Measurements from ENCODE around the gene RTN3.

Gene RTN3

DNA sequence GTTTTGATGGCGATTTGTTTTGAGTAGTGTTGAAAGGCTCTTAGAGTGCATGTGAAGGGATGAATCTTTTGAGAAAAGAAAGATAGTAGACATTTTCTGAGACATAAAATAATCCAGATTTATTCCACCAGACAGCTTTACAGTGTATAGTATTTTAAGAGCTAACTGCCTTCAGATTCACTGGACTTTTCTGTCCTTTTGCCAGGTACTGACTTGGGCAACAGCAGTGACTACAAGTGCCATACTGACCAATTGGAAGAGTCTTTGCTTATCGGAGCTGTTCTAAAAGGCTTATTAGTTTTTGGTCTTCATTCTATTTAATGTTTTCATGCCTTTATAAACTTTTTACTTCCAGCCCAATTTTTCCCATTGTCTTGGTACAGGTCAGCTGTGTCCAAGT, 32.5 kb downstream of the RTN3 start:
- Histone ChIP-seq H2AK5ac (ENCODE audit: low read depth, low read length) (no peak overlapping the region), H3K9me3 (replicated peaks in 1 of 2; ENCODE audit: control insufficient read depth in 2 of 2, insufficient read depth in 1 of 2, low read depth in 1 of 2, low read length in 2 of 2) (no peaks in the 10 kb centered on the region), H3K4me3 (ENCODE audit: low read length in 2 of 2) (no peak overlapping the region), H3K18ac (ENCODE audit: low read length) (no peak overlapping the region), H3K27me3 (ENCODE audit: control insufficient read depth in 3 of 3, insufficient read depth in 3 of 3, low read depth in 1 of 3, low read length in 3 of 3) (no peaks in the 10 kb centered on the region), H4K91ac (ENCODE audit: low read depth, low read length, poor library complexity) (no peak overlapping the region), H3K27ac (replicated peaks; ENCODE audit: low read length) (no peak overlapping the region), H2BK5ac (ENCODE audit: low read length) (no peak overlapping the region), H3K9ac (ENCODE audit: low read depth, low read length, poor library complexity) (no peak overlapping the region), H3K4me2 (ENCODE audit: insufficient read depth, low read length, poor library complexity, severe bottlenecking) (no peak overlapping the region), H3K79me1 (ENCODE audit: low read depth, low read length) (peaks cover 8% of the 10 kb centered on the region), H2BK12ac (ENCODE audit: low read length) (no peak overlapping the region), H2BK15ac (ENCODE audit: low read length) (no peak overlapping the region), H3K14ac (ENCODE audit: low read length) (no peak overlapping the region), H3K23ac (ENCODE audit: low read depth, low read length, poor library complexity) (no peak overlapping the region), H3K36me3 (replicated peaks in 1 of 2; ENCODE audit: control insufficient read depth in 2 of 2, insufficient read depth in 2 of 2, low read length in 2 of 2) (peaks cover 0 to 22% of the 10 kb centered on the region in 2 donors), H3K4ac (ENCODE audit: low read length) (no peak overlapping the region), H4K8ac (ENCODE audit: low read depth, low read length) (no peak overlapping the region), H2BK120ac (ENCODE audit: low read depth, low read length) (no peak overlapping the region), H3K4me1 (ENCODE audit: control insufficient read depth in 2 of 2, insufficient read depth in 1 of 2, low read depth in 1 of 2, low read length in 2 of 2) (no peaks in the 10 kb centered on the region), H2AFZ (ENCODE audit: low read length) (no peak overlapping the region)
- no peak for DNase-seq (ENCODE audit: low spot score)
- 100% methylated on average over 1 of the region's 2 CpGs for WGBS, 2 donors (ENCODE audit: extremely low coverage in 2 of 2, insufficient read length in 2 of 2, insufficient replicate concordance in 1 of 2)

DNA sequence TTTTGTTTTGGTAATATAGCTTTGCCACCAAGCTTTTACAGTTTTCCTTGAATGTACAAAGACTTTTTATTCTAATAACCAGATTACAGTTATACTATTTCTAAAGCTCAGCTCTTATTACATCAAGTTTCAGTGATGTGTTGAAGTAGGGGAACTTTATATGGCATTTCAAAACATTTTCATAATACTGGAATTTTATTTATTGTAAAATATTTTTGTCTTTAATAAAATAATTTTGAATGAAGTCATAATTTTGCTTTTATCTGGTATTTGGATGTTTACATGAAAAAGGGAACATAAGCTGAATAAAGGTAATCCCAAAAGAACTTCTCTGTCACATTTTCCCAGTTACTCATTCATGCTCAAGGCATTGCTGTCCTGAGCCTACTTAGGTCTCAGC, 34.7 kb downstream of the RTN3 start:
- no peak overlapping the region for H2BK12ac ChIP-seq (ENCODE audit: low read length)
- no peak overlapping the region for H2AK5ac ChIP-seq (ENCODE audit: low read depth, low read length)
- no peak overlapping the region for H3K14ac ChIP-seq (ENCODE audit: low read length)
- H4K8ac ChIP-seq (ENCODE audit: low read depth, low read length): no peak overlapping the region
- H3K4ac ChIP-seq (ENCODE audit: low read length): no peak overlapping the region
- no peak for DNase-seq (ENCODE audit: low spot score)
- no peak overlapping the region for H3K18ac ChIP-seq (ENCODE audit: low read length)
- H3K23ac ChIP-seq (ENCODE audit: low read depth, low read length, poor library complexity): no peak overlapping the region
- H2BK120ac ChIP-seq (ENCODE audit: low read depth, low read length): no peak overlapping the region
- H3K27me3 ChIP-seq (ENCODE audit: control insufficient read depth in 3 of 3, insufficient read depth in 3 of 3, low read depth in 1 of 3, low read length in 3 of 3): no peaks in the 10 kb centered on the region
- no peak overlapping the region for H2BK5ac ChIP-seq (ENCODE audit: low read length)
- no peak overlapping the region for H3K4me2 ChIP-seq (ENCODE audit: insufficient read depth, low read length, poor library complexity, severe bottlenecking)
- H3K36me3 ChIP-seq (replicated peaks in 1 of 2; ENCODE audit: control insufficient read depth in 2 of 2, insufficient read depth in 2 of 2, low read length in 2 of 2): peaks cover 4 to 35% of the 10 kb centered on the region in 2 donors
- no peak overlapping the region for H3K9ac ChIP-seq (ENCODE audit: low read depth, low read length, poor library complexity)
- H3K9me3 ChIP-seq (replicated peaks in 1 of 2; ENCODE audit: control insufficient read depth in 2 of 2, insufficient read depth in 1 of 2, low read depth in 1 of 2, low read length in 2 of 2): no peaks in the 10 kb centered on the region
- no peak overlapping the region for H2AFZ ChIP-seq (ENCODE audit: low read length)
- no peak overlapping the region for H4K91ac ChIP-seq (ENCODE audit: low read depth, low read length, poor library complexity)
- no peak overlapping the region for H3K27ac ChIP-seq (replicated peaks; ENCODE audit: low read length)
- H3K4me1 ChIP-seq (ENCODE audit: control insufficient read depth in 2 of 2, insufficient read depth in 1 of 2, low read depth in 1 of 2, low read length in 2 of 2): no peaks in the 10 kb centered on the region
- H2BK15ac ChIP-seq (ENCODE audit: low read length): no peak overlapping the region
- H3K79me1 ChIP-seq (ENCODE audit: low read depth, low read length): peaks cover 8% of the 10 kb centered on the region
- H3K4me3 ChIP-seq (ENCODE audit: low read length in 2 of 2): no peak overlapping the region

GRCh38 chr11:63719001-63719400, 37.7 kb downstream of the RTN3 start:
- H3K4me1 ChIP-seq (ENCODE audit: control insufficient read depth in 2 of 2, insufficient read depth in 1 of 2, low read depth in 1 of 2, low read length in 2 of 2): no peaks in the 10 kb centered on the region
- no peak overlapping the region for H3K9ac ChIP-seq (ENCODE audit: low read depth, low read length, poor library complexity)
- no peak overlapping the region for H3K4ac ChIP-seq (ENCODE audit: low read length)
- H2BK120ac ChIP-seq (ENCODE audit: low read depth, low read length): no peak overlapping the region
- peaks cover 4 to 29% of the 10 kb centered on the region in 2 donors for H3K36me3 ChIP-seq (replicated peaks in 1 of 2; ENCODE audit: control insufficient read depth in 2 of 2, insufficient read depth in 2 of 2, low read length in 2 of 2)
- no peak overlapping the region for H4K8ac ChIP-seq (ENCODE audit: low read depth, low read length)
- H3K27me3 ChIP-seq (ENCODE audit: control insufficient read depth in 3 of 3, insufficient read depth in 3 of 3, low read depth in 1 of 3, low read length in 3 of 3): no peaks in the 10 kb centered on the region
- no peak overlapping the region for H2BK5ac ChIP-seq (ENCODE audit: low read length)
- no peak overlapping the region for H2BK12ac ChIP-seq (ENCODE audit: low read length)
- no peak overlapping the region for H3K4me3 ChIP-seq (ENCODE audit: low read length in 2 of 2)
- peaks cover 2% of the 10 kb centered on the region for H3K79me1 ChIP-seq (ENCODE audit: low read depth, low read length)
- no peak overlapping the region for H3K18ac ChIP-seq (ENCODE audit: low read length)
- H2BK15ac ChIP-seq (ENCODE audit: low read length): no peak overlapping the region
- no peak for DNase-seq (ENCODE audit: low spot score)
- H2AK5ac ChIP-seq (ENCODE audit: low read depth, low read length): no peak overlapping the region
- no peak overlapping the region for H3K4me2 ChIP-seq (ENCODE audit: insufficient read depth, low read length, poor library complexity, severe bottlenecking)
- no peak overlapping the region for H3K27ac ChIP-seq (replicated peaks; ENCODE audit: low read length)
- WGBS, 2 donors (ENCODE audit: extremely low coverage in 2 of 2, insufficient read length in 2 of 2, insufficient replicate concordance in 1 of 2): no CpG with 5 or more reads among the region's 1 CpG
- H2AFZ ChIP-seq (ENCODE audit: low read length): no peak overlapping the region
- H3K9me3 ChIP-seq (replicated peaks in 1 of 2; ENCODE audit: control insufficient read depth in 2 of 2, insufficient read depth in 1 of 2, low read depth in 1 of 2, low read length in 2 of 2): no peaks in the 10 kb centered on the region
- no peak overlapping the region for H4K91ac ChIP-seq (ENCODE audit: low read depth, low read length, poor library complexity)
- H3K23ac ChIP-seq (ENCODE audit: low read depth, low read length, poor library complexity): no peak overlapping the region
- no peak overlapping the region for H3K14ac ChIP-seq (ENCODE audit: low read length)

- DNase-seq (ENCODE audit: low spot score): no peak
- no peak overlapping the region for H3K27ac ChIP-seq (replicated peaks; ENCODE audit: low read length)
- H3K4me1 ChIP-seq (ENCODE audit: control insufficient read depth in 2 of 2, insufficient read depth in 1 of 2, low read depth in 1 of 2, low read length in 2 of 2): no peaks in the 10 kb centered on the region
- no peak overlapping the region for H4K8ac ChIP-seq (ENCODE audit: low read depth, low read length)
- peaks cover 4 to 21% of the 10 kb centered on the region in 2 donors for H3K36me3 ChIP-seq (replicated peaks in 1 of 2; ENCODE audit: control insufficient read depth in 2 of 2, insufficient read depth in 2 of 2, low read length in 2 of 2)
- H3K23ac ChIP-seq (ENCODE audit: low read depth, low read length, poor library complexity): no peak overlapping the region
- H2AK5ac ChIP-seq (ENCODE audit: low read depth, low read length): no peak overlapping the region
- no peaks in the 10 kb centered on the region for H3K9me3 ChIP-seq (replicated peaks in 1 of 2; ENCODE audit: control insufficient read depth in 2 of 2, insufficient read depth in 1 of 2, low read depth in 1 of 2, low read length in 2 of 2)
- no peak overlapping the region for H2BK5ac ChIP-seq (ENCODE audit: low read length)
- H2BK12ac ChIP-seq (ENCODE audit: low read length): no peak overlapping the region
- H3K79me1 ChIP-seq (ENCODE audit: low read depth, low read length): peaks cover 2% of the 10 kb centered on the region
- H3K9ac ChIP-seq (ENCODE audit: low read depth, low read length, poor library complexity): no peak overlapping the region
- no peak overlapping the region for H4K91ac ChIP-seq (ENCODE audit: low read depth, low read length, poor library complexity)
- WGBS, 2 donors (ENCODE audit: extremely low coverage in 2 of 2, insufficient read length in 2 of 2, insufficient replicate concordance in 1 of 2): no CpG with 5 or more reads among the region's 2 CpGs
- no peak overlapping the region for H3K4me2 ChIP-seq (ENCODE audit: insufficient read depth, low read length, poor library complexity, severe bottlenecking)
- no peak overlapping the region for H2AFZ ChIP-seq (ENCODE audit: low read length)
- H2BK120ac ChIP-seq (ENCODE audit: low read depth, low read length): no peak overlapping the region
- no peaks in the 10 kb centered on the region for H3K27me3 ChIP-seq (ENCODE audit: control insufficient read depth in 3 of 3, insufficient read depth in 3 of 3, low read depth in 1 of 3, low read length in 3 of 3)
- no peak overlapping the region for H3K18ac ChIP-seq (ENCODE audit: low read length)
- H2BK15ac ChIP-seq (ENCODE audit: low read length): no peak overlapping the region
- no peak overlapping the region for H3K4me3 ChIP-seq (ENCODE audit: low read length in 2 of 2)
- no peak overlapping the region for H3K14ac ChIP-seq (ENCODE audit: low read length)
- no peak overlapping the region for H3K4ac ChIP-seq (ENCODE audit: low read length)
Observed at GRCh38 chr11:63719987-63720386, 38.7 kb downstream of the RTN3 start.

Measured in neuronal stem cell (in vitro differentiated cells).